NCI-H446 treated with DMSO at 0.1 percent for 48 hours (cell line): ENCODE measurements around the gene SMIM14.

Experiments
- DNase-seq: peaks from one replicate; lab custom pipeline; 2025; lab: John Stamatoyannopoulos, UW

SMIM14 gene

DNA sequence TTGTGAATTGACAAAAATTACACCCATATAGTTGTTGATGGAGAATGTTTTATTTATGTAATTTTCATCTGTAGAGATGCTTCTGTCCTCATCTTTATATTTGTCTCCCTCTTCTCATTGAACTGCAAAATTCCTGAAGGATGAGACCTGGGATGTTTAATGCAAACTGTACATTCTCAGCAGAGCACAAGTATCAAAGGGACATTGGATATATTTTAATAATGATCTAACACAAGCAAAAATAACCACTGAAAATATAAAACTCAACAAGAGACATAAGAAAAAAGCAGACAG is 140.0 kb downstream of the SMIM14 start:
- DNase-seq, result no peak

DNA sequence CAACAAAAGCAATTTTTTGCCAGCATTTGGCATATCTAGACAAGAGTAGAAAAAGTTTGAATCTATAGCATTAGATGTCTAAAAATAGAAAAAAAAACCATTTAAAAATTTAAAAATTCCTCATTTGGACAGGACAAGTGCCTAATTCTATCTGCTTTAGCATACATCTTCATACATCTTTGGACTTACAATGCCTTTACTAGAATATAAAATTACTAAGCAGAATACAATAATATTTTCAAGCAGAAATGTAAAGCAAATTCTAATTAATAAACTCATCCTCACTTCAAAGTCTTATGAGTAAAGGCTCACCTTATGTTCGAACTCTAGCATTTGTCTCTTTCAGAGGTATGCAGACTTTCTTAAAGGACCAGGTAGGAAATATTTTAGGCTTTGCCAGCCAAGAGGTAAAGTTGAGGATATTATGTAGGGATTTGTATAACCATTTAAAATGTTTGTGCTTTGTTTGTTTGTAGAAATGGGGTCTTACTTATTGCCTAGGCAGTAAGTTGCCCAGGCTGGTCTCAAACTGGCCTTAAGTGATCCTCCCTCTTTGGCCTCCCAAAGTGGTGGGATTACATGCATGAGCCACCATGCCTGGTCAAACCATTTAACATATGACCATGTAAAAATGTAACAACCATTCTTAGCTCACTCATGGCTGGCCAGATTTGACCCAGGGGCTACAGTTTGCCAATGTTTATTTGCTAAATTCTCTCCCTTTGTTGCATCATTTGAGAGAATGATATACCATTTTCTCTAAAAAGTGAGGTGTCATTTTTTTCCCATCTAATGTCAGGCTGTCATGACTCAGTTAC is 140.5 kb downstream of the SMIM14 start:
- no peak for DNase-seq
